GM19023 (cell line): Measurements from ENCODE around the gene IQCH.
A peak's percentile ranks its signal among the peaks of the same experiment; 100 is the strongest.

ENCODE experiments used
- ATAC-seq: cut with Tn5 transposase; IDR thresholded peaks from one replicate; pipeline ENCODE4 v1.9.1; 2021; ENCODE audit warnings: mild to moderate bottlenecking, moderate library complexity; ENCODE audit not compliant: unreplicated experiment

Gene IQCH

DNA sequence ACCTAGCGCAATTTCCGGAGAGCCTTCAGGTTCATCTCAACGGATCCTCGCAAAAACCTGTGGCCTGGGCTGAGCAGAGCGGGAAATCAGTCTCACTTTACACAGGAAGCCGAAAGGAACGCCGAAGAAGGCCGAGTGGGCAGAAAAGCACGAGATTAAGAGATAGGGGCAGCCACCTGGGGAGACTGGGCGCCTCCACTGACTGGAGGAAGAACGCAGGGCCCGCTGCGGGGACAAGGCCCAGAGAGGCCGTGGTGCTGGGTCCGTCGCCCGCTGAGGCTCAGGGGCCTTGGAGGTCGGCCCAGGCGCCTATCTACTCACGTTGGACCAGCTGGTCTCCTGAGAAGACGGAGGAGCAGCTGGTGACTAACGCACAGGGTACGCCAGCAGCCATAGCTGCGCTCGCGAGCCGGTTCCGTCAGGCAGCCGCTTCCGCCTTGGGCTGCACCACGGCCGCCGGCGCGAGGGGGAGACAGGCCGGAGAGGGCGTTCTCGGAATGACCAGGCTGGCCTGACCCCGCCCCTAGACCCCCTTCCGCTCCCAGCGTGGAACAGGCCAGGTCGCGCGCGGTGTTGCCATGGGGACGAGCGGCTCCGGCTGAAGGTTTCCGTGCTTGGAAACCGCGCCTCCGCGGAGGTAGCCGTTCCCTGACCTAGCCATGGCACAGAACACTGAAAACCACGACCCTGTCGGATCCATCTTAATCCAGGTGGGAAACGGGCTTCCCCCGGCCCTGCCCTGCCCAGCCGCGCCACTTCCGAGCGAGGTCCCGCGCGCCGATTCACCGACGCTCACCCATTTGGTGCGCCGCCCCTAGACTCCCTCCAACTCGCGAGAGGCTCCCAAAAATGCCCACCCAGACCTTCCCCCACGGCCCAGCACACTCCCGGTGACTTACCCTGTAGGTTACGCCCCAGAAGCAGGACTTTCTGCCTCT lies at the start of gene IQCH, which contains the start of gene AAGAB:
Gene IQCH (plus strand): TSS at position 549 of the 938 bp plus-strand sequence. CDS start 111 bp downstream, at position 660.
Gene AAGAB (minus strand): TSS at position 424 of the 938 bp plus-strand sequence. CDS start 30 bp downstream, at position 394.
- peak; percentile 92 for ATAC-seq

DNA sequence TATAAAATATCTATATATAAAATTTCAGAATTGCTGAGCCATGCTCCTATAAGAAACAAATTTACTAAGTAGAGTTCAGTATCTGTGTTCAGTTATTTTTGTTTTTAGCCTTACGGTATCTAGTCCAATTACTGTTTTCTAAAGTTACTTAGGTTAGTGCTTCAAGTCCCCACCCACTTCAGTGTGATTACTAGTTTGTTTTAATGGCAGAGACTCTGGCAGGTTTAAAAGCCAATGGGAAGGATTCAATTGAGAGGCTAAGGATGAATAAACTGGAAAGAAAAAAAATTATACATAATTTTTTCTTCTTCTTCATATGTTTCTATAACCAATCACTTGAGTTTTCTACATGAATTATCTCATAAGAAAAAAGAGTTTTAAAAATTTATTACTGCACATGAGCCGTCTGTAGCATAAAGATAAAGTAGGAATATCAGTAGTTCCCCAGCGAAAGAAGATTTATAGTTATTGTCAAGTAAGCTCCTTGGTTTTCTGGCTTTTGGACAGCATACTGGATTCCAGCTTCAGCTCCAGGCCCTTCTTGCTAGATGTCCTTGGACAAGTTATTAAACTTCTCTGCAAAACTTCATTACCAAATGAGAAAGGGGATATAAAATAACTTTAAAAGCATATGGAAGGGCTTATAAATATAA lies 46.9 kb upstream of the IQCH start:
- ATAC-seq: no peak

DNA sequence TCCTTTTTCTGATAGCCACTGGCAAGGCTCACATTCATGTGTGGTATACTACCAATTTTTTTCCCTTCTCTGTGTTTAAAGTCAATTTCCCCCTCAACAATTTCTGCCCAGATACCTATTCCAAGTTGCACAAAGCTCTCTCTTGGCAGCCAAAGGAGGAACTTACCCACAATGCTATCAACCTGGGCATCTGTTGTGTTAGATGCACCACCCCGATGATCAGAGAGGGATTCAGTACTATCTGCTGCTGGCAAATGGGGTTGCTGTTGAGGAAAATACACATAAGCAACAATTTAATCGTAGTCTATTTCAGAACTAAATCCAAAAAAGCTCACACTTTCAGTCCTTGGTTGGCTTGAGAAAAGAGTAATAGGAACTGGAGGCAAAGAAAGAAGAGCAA lies 46.2 kb upstream of the IQCH start:
- ATAC-seq: no peak

DNA sequence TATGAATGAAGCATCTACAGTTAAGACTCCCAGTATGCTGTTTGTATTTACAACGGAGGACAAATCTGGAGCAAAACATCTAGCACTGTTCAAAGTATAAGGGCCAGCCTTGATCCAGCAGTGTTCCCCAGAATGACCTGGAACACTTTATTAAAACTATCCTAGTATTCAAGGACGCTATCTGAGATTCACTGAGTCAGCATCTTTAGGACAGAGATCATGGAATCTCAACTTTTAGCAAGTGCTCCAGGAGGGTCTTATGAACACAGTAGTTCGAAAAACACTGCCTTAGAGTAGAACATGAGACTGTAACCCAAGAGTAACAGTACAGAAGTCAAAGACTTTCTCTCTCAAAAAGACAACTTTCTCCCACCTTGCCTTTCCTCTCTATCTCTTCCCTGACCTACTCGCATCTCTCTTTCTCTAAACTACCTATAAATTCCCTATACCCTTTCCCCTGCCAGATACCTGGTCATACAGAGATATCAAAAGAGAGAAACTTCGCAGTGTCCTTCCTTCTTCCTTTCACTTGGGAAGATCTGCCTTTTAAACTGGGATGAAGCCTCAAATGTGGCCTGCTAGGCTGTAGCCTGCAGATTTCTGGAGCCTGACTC lies 43.9 kb upstream of the IQCH start:
- no peak for ATAC-seq

DNA sequence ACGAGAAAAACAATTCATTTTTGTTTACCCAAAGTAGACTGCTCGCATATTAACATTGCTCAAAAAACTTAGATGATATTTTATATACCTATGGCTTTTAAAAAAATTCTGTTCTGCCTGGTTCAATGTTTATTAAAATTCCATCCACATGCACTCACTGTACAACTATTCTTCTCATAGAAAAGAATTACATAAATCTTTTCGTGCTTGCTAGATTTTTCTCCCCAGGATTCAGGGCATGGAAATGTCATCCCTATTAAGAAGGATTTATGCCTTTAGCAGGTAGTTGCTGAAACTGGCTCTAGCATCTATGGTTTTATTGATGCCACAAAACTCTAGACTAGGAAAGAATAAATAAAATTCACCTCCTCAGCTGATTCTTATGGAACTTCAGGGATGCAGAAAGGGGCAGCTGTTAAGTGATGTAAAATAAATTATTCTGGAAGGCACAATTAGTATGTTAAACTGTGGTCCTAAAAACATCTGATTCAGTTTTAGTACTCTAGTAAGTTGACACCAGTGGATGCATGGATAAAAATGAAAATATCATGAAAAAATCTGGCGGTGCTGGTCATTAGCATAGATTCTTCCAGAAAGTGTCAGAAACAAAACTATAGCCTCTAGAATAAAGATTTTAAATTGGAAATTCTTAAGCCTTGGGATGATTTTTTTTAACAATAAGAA lies 41.8 kb upstream of the IQCH start:
- no peak for ATAC-seq

DNA sequence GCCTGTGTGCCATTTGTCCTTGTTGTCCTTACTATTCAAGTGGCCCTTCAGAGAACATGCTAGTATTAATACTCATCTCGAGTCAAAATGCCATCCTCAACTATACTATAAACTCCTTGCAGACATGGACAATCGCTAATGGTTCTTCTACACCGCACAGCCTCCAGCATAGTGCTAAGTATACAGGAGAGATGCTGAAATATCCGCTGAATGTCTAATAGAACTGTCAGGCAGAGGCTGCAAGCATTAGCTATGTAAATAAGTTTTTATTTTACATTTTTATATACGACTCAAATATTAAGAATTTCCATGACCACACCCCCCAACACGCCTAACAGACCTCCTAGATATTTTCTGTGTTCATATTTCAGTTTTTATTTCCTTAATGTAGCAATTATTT lies 39.5 kb upstream of the IQCH start:
- ATAC-seq: no peak

DNA sequence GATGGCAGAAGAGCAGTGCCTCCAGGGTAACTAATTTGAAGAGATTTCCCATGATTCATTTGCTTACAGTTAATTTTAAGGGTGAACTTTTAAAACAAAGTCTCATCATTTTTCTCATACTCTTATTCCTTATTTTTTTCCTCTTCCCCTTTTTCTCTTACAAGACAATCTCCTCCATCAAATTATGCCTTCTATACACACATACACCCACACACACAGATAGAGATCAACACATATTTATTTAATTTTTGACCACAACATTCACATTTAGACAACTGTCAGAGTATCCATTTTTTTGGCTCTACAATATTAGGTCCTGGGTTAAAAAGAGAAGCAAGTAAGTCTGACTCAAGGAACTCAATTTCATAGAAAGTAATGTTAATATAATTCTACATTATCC lies 37.7 kb upstream of the IQCH start:
- ATAC-seq: no peak

DNA sequence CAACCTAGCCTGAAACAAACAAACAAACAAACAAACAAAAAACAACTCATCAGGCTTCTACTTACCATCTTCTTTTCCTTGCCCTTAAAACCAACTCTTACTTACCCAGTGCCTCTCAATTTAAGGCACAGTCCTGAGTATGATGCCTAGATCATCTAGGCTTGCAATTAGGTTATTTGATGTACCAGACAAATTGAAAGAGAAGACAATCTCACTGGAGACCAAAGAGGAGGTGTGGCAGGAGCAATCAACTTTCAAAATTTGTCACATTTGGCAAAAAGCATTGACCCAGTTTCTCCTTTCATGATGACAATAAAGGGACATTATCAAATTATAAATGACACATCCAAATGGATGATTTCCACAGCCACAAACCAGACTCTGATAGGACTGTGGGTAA lies 36.2 kb upstream of the IQCH start:
- no peak for ATAC-seq

DNA sequence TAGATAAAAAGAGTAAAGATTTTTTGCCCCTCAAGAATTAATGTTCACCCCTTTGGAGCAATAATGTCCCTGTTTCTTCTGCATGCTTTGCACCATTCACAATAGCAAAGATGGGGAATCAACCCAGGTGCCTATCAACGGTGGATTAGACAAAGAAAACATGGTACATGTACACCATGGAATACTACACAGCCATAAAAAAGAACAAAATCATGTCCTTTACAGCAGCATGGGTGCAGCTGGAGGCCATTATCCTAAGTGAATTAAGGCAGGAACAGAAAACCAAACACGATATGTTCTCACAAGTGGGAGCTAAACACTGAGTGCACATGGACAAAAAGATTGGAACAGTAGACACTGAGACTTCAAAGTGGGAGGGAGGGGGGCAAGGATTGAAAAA lies 35.3 kb upstream of the IQCH start:
- ATAC-seq: no peak

DNA sequence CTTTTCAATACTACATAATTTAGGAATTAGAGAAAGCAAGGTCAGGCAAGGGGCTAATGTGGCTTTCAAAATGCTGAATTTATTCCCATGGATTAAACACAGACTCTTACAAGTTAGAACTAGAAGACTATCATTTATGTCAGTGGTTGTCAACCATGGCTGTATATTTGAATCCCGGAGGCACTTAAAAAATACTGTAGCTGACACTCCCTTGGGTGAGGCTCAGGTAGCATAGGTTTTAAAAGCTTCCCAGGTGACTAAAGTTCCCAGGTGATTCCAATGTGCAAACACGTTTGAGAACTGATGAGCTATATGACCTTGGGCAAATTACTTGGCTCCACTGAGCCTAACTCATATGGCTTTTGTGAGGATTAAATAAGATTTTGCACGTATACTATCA lies 29.7 kb upstream of the IQCH start:
- ATAC-seq: no peak

DNA sequence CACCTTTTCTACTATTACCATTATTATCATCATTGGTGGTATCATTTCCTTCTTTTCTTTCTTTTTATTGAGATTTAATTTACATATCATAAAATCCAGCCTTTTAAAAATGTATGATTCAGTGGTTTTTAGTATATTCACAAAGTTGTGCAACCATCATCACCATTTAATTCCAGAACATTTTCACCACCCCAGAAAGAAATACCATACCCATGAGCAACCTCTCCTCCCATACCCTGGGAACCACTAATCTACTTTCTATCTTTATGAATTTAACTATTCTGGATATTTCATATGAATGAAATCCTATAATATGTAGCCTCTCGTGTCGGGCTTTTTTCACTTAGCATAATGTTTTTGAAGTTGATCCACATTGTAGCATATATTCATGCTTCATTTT lies 29.2 kb upstream of the IQCH start:
- ATAC-seq: no peak

DNA sequence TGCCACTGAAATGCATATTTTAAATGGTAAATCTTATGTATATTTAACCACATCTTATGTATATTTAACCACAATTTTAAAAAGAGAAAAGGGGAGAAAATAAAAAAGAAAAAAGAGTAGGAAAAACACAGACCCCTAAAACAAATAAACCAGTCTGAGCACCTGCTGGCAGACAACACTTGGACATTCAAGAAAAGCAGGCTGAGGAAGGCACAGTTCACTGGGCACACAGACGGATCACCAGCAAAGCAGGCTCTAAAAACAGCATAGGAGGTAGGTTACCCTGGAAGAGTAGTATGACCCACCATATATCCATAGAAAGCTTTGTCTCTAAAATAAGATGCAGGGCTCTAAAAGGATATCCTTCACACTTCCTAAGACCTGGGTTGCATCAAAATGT lies 27.2 kb upstream of the IQCH start:
- ATAC-seq: no peak

DNA sequence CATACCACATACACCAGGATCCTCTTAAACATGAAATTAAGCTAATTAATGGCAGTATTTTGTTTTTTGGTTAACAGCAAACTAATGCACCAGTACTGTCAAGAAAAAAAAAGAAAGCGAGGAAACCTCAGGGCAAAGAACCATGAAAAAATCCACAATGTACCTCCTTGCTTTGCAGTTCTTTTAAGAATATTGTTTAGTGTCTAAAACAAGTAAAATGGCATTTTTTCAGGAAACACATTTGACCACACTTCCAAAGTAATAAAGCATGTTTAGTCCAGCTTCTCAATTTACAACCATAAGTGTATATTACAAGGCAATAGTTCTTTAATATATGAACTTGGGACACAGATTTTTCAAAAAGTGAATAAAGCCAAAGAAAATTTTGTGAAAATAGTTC lies 26.7 kb upstream of the IQCH start:
- ATAC-seq: no peak

DNA sequence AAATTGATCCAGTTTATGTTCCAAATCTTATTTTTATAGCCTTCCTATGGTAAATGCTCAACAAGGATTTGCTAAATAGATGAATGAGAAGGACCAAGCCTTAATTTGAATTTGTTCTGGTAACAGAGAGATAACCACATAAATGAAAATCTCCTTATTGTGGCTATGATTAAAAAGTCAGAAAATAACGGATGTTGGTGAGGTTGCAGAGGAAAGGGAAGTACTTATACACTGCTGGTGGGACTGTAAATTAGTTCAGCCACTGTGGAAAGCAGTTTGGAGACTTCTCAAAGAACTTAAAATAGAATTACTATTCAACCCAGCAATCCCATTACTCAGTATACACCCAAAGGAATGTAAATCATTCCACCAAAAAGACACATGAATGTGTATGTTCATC lies 26.3 kb upstream of the IQCH start:
- no peak for ATAC-seq

DNA sequence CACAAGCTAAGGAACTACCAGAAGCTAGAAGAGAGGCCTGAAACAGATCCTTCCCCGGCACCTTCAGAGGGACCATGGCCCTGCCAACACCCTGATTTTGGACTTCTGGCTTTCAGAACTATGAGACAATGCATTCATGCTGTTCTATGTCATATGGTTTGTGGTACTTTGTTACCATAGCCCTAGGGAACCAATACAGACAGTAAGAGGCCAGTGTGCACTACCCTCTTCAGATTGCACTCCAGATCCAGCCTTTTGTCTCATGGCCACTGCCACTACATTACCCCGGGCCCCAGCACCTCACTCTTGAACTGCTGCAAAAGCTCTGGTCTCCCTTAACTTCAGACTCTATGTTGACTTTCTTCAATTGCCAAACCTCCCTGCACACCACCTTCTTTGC lies 24.1 kb upstream of the IQCH start:
- no peak for ATAC-seq

DNA sequence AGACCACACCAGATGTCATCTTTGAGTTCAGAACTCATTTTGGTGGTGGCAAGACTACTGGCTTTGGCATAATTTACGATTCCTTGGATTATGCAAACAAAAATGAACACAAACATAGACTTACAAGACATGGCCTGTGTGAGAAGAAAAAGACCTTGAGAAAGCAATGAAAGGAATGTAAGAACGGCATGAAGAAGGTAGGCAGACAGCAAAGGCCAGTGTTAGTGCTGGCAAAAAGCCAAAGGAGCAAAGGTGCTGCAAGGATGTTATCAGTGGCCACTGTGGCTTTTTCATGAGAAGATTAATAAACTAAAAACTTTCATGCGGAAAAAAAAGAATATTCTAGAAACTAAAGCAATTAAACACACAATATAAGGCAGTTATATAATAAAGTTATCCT lies 22.0 kb upstream of the IQCH start:
- no peak for ATAC-seq

DNA sequence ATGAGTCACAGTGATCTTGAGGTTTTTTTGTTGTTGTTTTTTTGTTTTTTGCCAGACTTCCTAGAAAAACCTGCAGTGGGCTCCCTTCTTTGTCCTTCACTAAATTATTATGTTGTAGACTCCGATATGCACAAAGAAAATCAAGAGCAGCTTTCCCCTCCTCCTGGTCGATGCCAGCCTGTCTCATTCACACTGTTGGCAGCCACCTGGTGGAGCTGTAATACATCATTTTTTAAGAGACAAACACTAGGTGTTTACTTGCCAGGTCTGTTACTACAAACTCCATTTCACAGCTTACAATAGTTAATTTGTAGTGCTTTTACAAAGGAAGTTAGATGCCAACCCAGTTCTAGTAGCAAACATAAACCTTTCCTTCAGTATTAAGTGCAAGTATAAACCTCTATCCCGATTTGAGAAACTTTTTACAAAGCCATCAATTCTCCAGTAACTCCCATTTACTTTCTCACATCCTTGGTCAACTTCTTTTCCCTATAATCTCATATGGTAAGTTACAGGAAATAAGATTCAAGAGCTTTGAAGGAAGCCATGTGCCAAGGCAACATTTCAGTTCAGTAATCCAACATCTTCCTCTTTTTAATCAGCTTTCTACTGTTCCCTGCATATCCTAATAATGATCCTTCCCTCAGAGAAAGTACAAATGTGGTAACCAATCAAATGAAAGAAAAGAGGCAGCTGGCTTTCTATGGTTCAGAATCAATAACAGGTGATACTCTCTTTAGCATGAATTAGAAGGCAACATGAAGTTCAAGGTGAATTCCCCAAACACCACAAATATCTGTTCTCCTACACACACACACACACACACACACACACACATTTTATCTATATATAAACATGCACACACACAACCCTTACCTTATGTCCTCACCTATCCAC lies 14.1 kb upstream of the IQCH start:
- no peak for ATAC-seq

DNA sequence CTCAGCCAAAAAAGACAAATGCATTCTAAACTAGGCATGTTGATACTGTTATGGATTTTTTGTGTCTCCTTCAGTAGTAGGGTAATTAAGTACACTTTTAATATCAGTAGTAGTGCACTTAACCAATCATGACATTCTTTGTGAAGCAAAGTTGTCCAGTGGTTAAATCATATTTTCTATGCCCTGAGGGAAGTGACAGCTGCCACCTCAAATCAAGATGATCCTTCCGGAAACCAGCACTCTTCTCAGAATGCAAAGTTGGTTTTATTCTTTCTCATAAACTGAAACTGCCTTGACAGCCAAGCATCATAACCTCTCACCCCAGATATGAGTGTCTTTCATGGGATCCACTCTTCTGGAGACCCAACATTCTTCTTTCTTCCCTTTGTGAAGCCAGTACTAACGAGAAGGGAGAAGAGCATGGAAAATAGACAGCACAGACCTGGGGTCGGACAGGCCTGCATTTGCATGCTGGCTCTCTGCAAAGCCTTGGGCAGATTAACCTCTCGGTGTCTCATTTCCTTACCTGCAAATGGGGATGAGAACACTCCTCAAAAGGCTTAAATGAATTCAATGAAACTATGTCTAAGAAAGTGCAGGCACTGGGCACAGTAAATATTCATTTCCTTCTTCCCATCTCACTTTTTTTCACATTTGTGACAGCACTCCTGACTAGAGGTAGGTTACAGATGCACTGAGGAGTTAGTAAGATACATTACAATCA lies 13.3 kb upstream of the IQCH start:
- peak; percentile 79 for ATAC-seq

DNA sequence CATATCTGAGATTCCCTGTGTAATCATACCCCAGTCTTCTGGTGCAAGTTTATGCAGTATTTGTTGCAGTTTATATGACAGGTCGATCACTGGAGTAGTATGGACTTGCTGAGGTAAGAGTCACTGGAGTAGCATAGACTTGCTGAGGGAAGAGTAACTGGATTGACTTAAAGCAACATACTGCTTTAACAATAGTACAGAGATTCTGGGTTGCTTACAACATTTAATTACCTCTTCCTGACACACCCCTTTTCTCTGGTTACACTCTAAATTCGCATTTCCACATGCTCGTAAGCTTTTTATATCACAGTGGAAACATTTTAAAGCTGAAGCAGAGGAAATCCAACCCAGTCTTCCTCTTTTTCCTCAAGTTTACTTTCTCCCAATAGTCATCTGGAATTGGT lies 11.9 kb upstream of the IQCH start:
- ATAC-seq: no peak
